ENCODE results near the gene DYNLL1.

GRCh38 chr12:120534203-120534702, 38.3 kb downstream of the DYNLL1 start, which contains the start of gene RNF10:
- TF ChIP-seq, protein P1, sequence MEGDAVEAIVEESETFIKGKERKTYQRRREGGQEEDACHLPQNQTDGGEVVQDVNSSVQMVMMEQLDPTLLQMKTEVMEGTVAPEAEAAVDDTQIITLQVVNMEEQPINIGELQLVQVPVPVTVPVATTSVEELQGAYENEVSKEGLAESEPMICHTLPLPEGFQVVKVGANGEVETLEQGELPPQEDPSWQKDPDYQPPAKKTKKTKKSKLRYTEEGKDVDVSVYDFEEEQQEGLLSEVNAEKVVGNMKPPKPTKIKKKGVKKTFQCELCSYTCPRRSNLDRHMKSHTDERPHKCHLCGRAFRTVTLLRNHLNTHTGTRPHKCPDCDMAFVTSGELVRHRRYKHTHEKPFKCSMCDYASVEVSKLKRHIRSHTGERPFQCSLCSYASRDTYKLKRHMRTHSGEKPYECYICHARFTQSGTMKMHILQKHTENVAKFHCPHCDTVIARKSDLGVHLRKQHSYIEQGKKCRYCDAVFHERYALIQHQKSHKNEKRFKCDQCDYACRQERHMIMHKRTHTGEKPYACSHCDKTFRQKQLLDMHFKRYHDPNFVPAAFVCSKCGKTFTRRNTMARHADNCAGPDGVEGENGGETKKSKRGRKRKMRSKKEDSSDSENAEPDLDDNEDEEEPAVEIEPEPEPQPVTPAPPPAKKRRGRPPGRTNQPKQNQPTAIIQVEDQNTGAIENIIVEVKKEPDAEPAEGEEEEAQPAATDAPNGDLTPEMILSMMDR (conservative IDR thresholded peaks at IDR 0.05; ENCODE audit: low read depth, low read length), result no peak
- no peak for TF ChIP-seq EZH2 (IDR thresholded peaks at IDR 0.05; ENCODE audit: borderline replicate concordance, low read depth, low read length, poor library complexity, severe bottlenecking)
